RKO (cell line): Measurements from ENCODE around the gene PROKR1.

ENCODE experiments used
- DNase-seq: peaks from one replicate; pipeline ENCODE4 v3.0.0-alpha.2; 2016; ENCODE audit warnings: low spot score

The PROKR1 gene

GRCh38 chr2:68698567-68699377 is 55.4 kb downstream of the PROKR1 start:
- DNase-seq, result no peak

DNA sequence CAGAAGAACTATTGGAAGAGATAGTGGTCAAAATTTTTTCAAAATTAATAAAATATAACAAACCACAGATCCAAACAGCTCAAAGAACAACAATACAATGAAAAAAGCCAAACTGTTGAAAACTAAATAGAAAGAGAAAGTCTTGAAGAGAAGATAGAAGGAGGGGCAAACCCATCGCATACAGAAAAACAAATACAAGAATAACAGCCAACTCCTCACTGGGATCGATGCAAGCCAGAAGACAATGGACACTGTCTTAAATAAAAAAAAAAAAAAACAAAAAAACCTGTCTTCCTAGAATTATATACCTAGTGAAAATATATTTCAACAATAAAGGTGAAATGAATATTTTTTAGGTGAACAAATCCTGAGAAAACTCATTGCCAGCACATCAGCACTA is 57.2 kb downstream of the PROKR1 start:
- DNase-seq, result no peak

DNA sequence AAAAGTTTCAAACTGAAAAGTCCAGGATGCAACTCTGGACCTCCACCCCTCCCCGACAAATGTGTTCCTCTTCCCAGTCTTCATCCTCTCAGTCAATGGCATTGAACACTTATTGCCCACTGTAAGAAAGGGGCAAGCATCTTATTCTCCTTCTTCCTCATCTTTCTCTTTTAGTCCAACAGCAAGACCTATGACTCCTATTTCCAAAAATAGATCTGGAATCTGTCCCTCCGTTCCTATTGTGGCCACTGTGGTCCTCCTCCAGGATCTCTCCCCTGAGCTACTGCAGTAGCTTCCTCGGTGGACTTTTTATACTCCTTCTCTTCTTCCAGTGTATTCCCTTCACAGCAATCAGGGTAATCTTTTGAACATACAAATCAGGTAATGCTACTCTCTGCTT is 63.3 kb downstream of the PROKR1 start:
- no peak for DNase-seq
